ENCODE measurements around the gene CD101. TPM values are rescaled to one million over a fixed set of nuclear protein-coding genes. Genes with fewer than 3 reads are reported as not detected.

CD101 gene
- total and polyA plus RNA-seq, 2 of the 8 experiments (the other 6 are each of a cell fraction or from before 2014, with no cell fraction given): 1.1 to 1.2 TPM

- H3K56ac ChIP-seq (replicated peaks; ENCODE audit: insufficient read length, low read depth, low read length): no peak overlapping the region
- POLR2A ChIA-PET (ENCODE audit: partially characterized antibody): interaction anchor here (1.3 to 1.4 kb wide), 2 partner anchors 10 to 73 kb away, joined by 3 to 4 read pairs; partner anchors contain the start of gene TTF2
- H2BK12ac ChIP-seq (ENCODE audit: low read depth, low read length): no peak overlapping the region
- no peak overlapping the region for H3K14ac ChIP-seq (ENCODE audit: insufficient read length)
- H2AFZ ChIP-seq (ENCODE audit: low read length): no peak overlapping the region
- no peak overlapping the region for H3K4me3 ChIP-seq (ENCODE audit: extremely low read depth in 1 of 4, insufficient read depth in 2 of 4, low read depth in 3 of 4, low read length in 4 of 4)
- H2BK15ac ChIP-seq (ENCODE audit: low read length): no peak overlapping the region
- H4K20me1 ChIP-seq (replicated peaks in 1 of 2; ENCODE audit: control insufficient read depth in 1 of 2, insufficient read depth in 2 of 2, low read length in 2 of 2): peaks cover 0 to 1% of the 10 kb centered on the region in 2 experiments
- no peaks in the 10 kb centered on the region for H3K79me1 ChIP-seq (ENCODE audit: low read depth, low read length)
- no peak overlapping the region for H2BK20ac ChIP-seq (ENCODE audit: low read length)
- peaks cover 0 to 4% (median under 1%) of the 10 kb centered on the region in 4 experiments; a peak in 2 of 8 replicates for H3K36me3 ChIP-seq (ENCODE audit: control insufficient read depth in 2 of 4, insufficient read depth in 4 of 4, low read length in 3 of 4)
- H2BK5ac ChIP-seq (ENCODE audit: low read depth, low read length): 0 out of 2 replicates have a peak overlapping the region, but pooled peaks have one; percentile 11
- peaks cover 0 to 9% (median 3%) of the 10 kb centered on the region in 4 experiments; a peak in 3 of 7 replicates for H3K4me1 ChIP-seq (replicated peaks in 1 of 4; ENCODE audit: control insufficient read depth in 3 of 4, insufficient read depth in 4 of 4, low read length in 3 of 4)
- H4K8ac ChIP-seq (ENCODE audit: extremely low read depth, insufficient read depth, low read length): no peak overlapping the region
- no peak overlapping the region for H2BK120ac ChIP-seq (replicated peaks; ENCODE audit: low read depth, low read length)
- CTCF ChIA-PET (ENCODE audit: partially characterized antibody): interaction anchor here (0.8 to 1.7 kb wide), 3 partner anchors 9 to 405 kb away, joined by 3 to 5 read pairs (median 3); no protein-coding TSS in a partner anchor
- FAIRE-seq: no peak
- 93% methylated on average over 29 of the region's 29 CpGs; no CpG with 5 or more reads in 1 of the 2 experiments for WGBS, 2 experiments (ENCODE audit: extremely low coverage in 1 of 2, insufficient coverage in 1 of 2, insufficient read length in 1 of 2, insufficient replicate concordance in 2 of 2, low coverage in 1 of 2, low lambda C conversion rate in 2 of 2, missing lambda C conversion rate in 1 of 2)
- no peak overlapping the region for H4K91ac ChIP-seq (replicated peaks; ENCODE audit: insufficient read length, low read length)
- DNase-seq (ENCODE audit: low read depth in 1 of 2, low spot score in 2 of 2): no peak
- no peaks in the 10 kb centered on the region for H3K9me3 ChIP-seq (ENCODE audit: insufficient read depth in 2 of 2, low read depth in 1 of 2, low read length in 1 of 2)
- no peaks in the 10 kb centered on the region for H3K79me2 ChIP-seq (ENCODE audit: control insufficient read depth in 1 of 2, insufficient read depth in 2 of 2, low read length in 2 of 2)
- H3K9ac ChIP-seq (replicated peaks in 1 of 4; ENCODE audit: extremely low read depth in 1 of 4, low read depth in 3 of 4, low read length in 3 of 4): no peak overlapping the region
- no peaks in the 10 kb centered on the region for H3K23me2 ChIP-seq (ENCODE audit: low read depth, low read length)
- no peak overlapping the region for H3K18ac ChIP-seq (ENCODE audit: extremely low read depth, low read length)
- no peaks in the 10 kb centered on the region for H3K27me3 ChIP-seq (replicated peaks in 1 of 4; ENCODE audit: control insufficient read depth in 3 of 4, extremely low read depth in 1 of 4, insufficient read depth in 3 of 4, low read length in 3 of 4)
- H3K4me2 ChIP-seq (ENCODE audit: insufficient read depth in 1 of 2, low read depth in 2 of 2, low read length in 2 of 2): no peak overlapping the region
- H3K27ac ChIP-seq (ENCODE audit: low read depth, low read length): no peak overlapping the region
- H3K23ac ChIP-seq (ENCODE audit: insufficient read length): no peak overlapping the region
- H4K5ac ChIP-seq (ENCODE audit: insufficient read length, low read depth, low read length): no peak overlapping the region
- no peak overlapping the region for H3K4ac ChIP-seq (replicated peaks; ENCODE audit: insufficient read length, low read depth, low read length)
- H2AK5ac ChIP-seq (ENCODE audit: low read depth, low read length): no peak overlapping the region
- TF ChIP-seq RAD21 (IDR thresholded peaks at IDR 0.05 in 1 of 2, conservative IDR thresholded peaks at IDR 0.05 in 1 of 2; ENCODE audit: low read depth in 2 of 2, low read length in 2 of 2) (peak; percentile 3 to 34; a peak in 3 of 4 replicates), JUN (IDR thresholded peaks at IDR 0.05; ENCODE audit: low read depth, low read length) (no peak), NRF1 (IDR thresholded peaks at IDR 0.05; ENCODE audit: low read depth, low read length) (no peak), CEBPB (IDR thresholded peaks at IDR 0.05; ENCODE audit: low read depth, low read length) (no peak), JUND (IDR thresholded peaks at IDR 0.05; ENCODE audit: low read length) (no peak), POLR2AphosphoS5 (IDR thresholded peaks at IDR 0.05; ENCODE audit: low read depth, low read length) (no peak), ATF3 (IDR thresholded peaks at IDR 0.05; ENCODE audit: insufficient read depth, low read depth, low read length) (no peak)
- TF ChIP-seq, protein P1, sequence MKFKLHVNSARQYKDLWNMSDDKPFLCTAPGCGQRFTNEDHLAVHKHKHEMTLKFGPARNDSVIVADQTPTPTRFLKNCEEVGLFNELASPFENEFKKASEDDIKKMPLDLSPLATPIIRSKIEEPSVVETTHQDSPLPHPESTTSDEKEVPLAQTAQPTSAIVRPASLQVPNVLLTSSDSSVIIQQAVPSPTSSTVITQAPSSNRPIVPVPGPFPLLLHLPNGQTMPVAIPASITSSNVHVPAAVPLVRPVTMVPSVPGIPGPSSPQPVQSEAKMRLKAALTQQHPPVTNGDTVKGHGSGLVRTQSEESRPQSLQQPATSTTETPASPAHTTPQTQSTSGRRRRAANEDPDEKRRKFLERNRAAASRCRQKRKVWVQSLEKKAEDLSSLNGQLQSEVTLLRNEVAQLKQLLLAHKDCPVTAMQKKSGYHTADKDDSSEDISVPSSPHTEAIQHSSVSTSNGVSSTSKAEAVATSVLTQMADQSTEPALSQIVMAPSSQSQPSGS (IDR thresholded peaks at IDR 0.05; ENCODE audit: low read length): no peak
Measured at GRCh38 chr1:116986421-116987255, 14.9 kb upstream of the CD101 start.
